Stimulated activated CD4-positive, alpha-beta T cell treated with anti-CD3 and anti-CD28 coated beads, Interleukin-4, amount 100 ng/mL, for 48 hours (primary cell): Measurements from ENCODE around the gene GARRE1.
"Not testable (repeated sequence)": the region's sequence is repeated elsewhere in the genome, so short reads cannot be mapped to it uniquely, and the experiment has no call there.

Source experiments
- DNase-seq, 2 donors: peaks; one replicate each; pipeline ENCODE4 v3.0.0-alpha.2; 2020; ENCODE audit warnings: low read depth in 2 of 2

Gene GARRE1

GRCh38 chr19:34257559-34257924 lies 3.2 kb downstream of the GARRE1 start:
- DNase-seq, result no peak

- DNase-seq, result no peak
Measured at GRCh38 chr19:34259367-34260095, 5.2 kb downstream of the GARRE1 start.

GRCh38 chr19:34260771-34261173 lies 6.4 kb downstream of the GARRE1 start:
- no peak for DNase-seq

- DNase-seq, result no peak
Measured at GRCh38 chr19:34261334-34262109, 7.2 kb downstream of the GARRE1 start.

GRCh38 chr19:34263745-34264237 lies 9.4 kb downstream of the GARRE1 start:
- no peak for DNase-seq

GRCh38 chr19:34265221-34265650 lies 10.9 kb downstream of the GARRE1 start:
- no peak for DNase-seq

- DNase-seq, result no peak
Measured at GRCh38 chr19:34269081-34269480, 14.7 kb downstream of the GARRE1 start.

- no peak for DNase-seq
Measured at GRCh38 chr19:34269489-34269888, 15.1 kb downstream of the GARRE1 start.

- DNase-seq, result peak; percentile 34 to 38
Measured at GRCh38 chr19:34269968-34270621, 15.7 kb downstream of the GARRE1 start.

- DNase-seq, result no peak
Measured at GRCh38 chr19:34273121-34273520, 18.8 kb downstream of the GARRE1 start.

GRCh38 chr19:34274284-34274826 lies 20.0 kb downstream of the GARRE1 start:
- DNase-seq, result no peak

- DNase-seq, result no peak
Measured at GRCh38 chr19:34274827-34275625, 20.7 kb downstream of the GARRE1 start.

- DNase-seq, result no peak
Measured at GRCh38 chr19:34275705-34276104, 21.4 kb downstream of the GARRE1 start.

GRCh38 chr19:34276614-34277013 lies 22.3 kb downstream of the GARRE1 start:
- DNase-seq, result no peak

GRCh38 chr19:34277244-34277643 lies 22.9 kb downstream of the GARRE1 start:
- no peak for DNase-seq

GRCh38 chr19:34278783-34279182 lies 24.4 kb downstream of the GARRE1 start:
- DNase-seq, result no peak

GRCh38 chr19:34281444-34281843 lies 27.1 kb downstream of the GARRE1 start:
- DNase-seq, result not testable (repeated sequence)

GRCh38 chr19:34282611-34283519 lies 28.5 kb downstream of the GARRE1 start:
- DNase-seq, result no peak

- no peak for DNase-seq
Measured at GRCh38 chr19:34284505-34284904, 30.2 kb downstream of the GARRE1 start.

GRCh38 chr19:34287662-34288140 lies 33.3 kb downstream of the GARRE1 start:
- no peak for DNase-seq
